DMS 273 treated with DMSO at 0.1 percent for 48 hours (cell line): ENCODE data around the gene IGSF9B.

Source experiments
- DNase-seq: peaks from one replicate; lab custom pipeline; 2025; lab: John Stamatoyannopoulos, UW

IGSF9B gene

GRCh38 chr11:133983660-133984316 lies 27.0 kb upstream of the IGSF9B start:
- DNase-seq, result no peak

GRCh38 chr11:133982876-133983275 lies 26.1 kb upstream of the IGSF9B start:
- DNase-seq, result no peak

DNA sequence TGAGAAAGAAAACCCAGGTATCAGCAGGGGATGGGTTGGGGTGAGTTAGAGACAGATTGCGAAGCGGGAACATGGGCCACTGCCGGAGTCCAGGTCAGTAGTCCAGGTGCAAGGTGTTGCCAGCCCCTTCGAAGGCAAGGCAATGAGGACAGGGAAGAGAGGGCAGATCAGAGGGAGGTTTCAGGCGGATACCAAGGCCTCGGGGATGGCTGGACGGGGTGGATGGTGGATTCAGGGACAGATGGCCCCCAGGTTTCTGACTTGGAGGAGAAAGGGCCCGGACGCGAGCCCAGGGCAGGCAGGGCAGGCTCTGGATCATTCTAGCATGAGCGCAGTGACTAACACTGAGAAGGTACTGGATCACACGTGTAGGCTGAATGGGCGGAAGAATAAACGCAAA lies 25.4 kb upstream of the IGSF9B start:
- DNase-seq, result no peak

DNA sequence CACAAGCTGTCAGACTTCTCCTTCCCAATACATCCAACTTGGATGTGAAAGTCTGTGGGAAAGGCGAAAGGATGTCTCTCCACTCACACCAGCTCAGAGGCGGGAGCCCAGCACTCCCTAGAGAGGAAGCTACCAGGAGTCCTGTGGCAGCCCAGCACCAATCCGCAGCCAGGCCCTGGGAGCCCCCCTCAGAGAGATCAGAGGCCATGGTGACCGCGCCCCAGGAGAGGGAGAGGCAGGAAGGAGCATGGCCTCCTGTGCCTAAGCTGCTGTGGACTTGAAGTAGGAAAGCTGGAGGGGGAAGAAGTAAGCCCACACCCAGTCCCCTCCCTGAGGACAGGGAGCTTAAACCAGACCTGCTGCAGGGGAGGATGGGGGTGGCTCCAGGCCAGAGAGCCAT lies 24.4 kb upstream of the IGSF9B start:
- DNase-seq, result no peak

- DNase-seq, result no peak
Observed at GRCh38 chr11:133980665-133981064, 23.9 kb upstream of the IGSF9B start.

DNA sequence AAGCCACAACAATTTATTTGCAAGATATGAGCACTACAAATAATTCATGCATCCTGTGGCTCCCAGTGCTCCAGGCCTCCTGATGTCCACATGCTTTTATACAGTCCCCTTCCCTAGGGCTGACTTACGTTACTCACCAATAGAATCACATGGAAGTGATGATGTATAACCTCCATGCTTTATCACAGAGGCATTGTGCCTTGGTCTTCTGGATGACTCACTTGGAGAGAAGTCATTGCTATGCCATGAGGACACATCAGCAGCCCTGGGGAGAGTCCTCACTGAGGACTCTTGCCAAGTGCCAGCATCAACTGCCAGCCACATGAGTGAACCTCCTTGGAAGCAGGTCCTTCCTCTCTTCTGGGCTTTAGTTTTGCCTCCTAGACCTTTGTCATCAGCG lies 22.0 kb upstream of the IGSF9B start:
- DNase-seq, result no peak

DNA sequence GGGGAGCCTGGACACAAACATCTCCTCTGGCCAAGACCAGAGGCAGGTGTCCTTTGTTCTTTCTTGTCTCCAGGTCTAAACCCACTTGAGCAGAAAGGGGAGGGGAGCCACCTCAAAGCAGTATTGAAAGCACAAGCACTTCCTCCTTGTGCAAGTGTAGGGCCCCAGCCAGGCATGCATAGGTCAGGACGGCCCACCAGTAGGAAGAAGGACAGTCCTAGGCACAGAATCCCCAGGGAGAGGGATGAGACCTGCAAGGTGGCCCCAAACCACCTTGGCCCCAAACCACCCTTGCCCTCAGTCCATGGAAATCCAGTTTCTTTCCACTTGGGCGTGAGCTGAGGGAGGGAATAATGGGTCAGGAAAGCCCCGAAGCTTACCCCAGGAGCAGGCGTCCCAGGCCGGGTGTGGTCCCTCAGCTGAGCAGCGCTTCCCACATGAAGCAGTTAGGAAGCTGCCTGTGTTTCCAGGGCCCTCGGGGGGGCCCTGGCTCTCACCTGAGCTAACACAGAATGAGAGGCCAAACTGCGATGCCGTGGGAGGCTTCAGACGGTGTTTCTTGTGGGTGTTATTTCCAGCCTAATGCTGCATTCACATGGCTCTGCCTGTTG lies 20.4 kb upstream of the IGSF9B start:
- no peak for DNase-seq

DNA sequence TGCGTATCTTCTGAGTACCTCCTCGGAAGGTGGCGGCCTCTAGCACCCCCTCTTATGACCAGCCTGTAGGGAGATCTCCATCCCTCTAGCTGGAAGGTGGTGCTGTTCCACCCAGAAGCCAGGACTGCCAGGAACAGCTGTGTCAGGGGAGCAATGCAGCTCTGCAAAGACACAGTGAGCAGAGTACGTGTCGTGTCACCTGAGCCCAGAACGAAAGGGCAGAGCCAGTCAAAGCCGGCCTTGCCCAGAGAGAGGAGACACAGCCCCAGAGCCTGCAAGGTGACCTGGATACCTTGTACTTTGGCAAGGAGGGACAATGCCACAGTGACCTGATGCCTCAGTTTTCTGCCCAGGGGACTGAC lies 18.7 kb upstream of the IGSF9B start:
- DNase-seq, result no peak

GRCh38 chr11:133974836-133975487 lies 18.2 kb upstream of the IGSF9B start:
- DNase-seq, result no peak

- no peak for DNase-seq
Observed at GRCh38 chr11:133971881-133972280, 15.1 kb upstream of the IGSF9B start.

GRCh38 chr11:133969112-133969511 lies 12.3 kb upstream of the IGSF9B start:
- DNase-seq, result no peak

- no peak for DNase-seq
Observed at GRCh38 chr11:133968300-133968699, 11.5 kb upstream of the IGSF9B start.

DNA sequence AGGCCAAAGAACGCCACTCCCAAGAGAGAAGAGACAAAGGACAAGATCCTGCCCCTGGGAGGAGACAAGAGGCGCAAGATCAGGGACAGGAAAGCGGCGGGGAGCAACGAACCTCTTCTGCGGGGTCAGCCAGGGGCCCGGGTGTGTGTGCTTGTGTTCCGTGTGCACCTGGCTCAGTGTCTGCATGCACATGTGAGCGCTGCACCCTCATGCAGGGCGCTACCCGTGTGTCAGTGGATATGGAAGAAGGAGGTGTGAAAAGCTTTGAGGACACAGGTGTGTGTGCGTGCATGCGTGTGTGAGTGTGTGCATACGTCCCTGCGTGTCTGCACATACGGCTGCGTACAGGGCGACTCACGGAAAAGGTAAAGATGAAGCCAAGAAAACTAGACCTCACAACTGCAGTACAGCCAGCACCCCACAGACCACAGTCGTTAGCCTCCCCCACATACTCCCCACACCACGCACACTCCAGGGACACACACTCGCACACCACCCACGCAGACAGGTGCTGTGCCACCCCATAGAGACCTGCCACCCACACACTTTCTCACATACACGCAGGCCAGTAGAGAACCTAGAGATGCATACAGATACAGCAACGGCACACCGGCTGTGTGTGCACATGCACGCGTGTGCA lies 11.0 kb upstream of the IGSF9B start:
- DNase-seq, result no peak

DNA sequence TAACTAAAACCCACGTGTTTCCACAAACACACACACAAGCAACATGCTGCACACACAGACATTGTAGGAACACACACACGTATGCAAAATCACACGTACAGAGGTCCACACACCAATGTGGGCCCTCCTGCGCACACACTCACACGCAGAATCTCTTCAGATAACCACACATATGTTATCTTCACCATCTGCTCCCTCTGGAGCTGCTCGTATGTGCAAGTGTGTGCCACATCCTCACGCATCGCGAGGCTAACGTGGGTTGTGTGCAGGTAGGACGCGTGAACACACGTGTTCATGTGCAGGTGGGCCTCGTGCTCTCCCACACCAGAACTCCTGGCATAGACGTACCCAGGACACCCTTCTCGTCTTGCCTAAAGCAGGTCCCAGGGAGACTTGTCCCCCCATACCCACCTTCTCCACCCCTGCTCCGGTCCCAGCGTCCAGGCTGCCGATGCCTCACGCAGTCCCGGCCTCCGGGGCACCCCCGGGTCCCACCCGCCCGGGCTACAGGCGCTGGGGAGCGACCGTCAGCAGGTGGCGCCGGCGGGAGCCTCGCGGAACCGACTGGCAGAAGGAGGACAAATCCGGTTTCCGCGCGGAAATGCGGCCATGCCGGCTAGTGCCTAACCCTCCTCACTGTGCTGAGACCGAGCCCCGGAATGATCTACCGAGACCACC lies 10.3 kb upstream of the IGSF9B start:
- DNase-seq, result no peak

DNA sequence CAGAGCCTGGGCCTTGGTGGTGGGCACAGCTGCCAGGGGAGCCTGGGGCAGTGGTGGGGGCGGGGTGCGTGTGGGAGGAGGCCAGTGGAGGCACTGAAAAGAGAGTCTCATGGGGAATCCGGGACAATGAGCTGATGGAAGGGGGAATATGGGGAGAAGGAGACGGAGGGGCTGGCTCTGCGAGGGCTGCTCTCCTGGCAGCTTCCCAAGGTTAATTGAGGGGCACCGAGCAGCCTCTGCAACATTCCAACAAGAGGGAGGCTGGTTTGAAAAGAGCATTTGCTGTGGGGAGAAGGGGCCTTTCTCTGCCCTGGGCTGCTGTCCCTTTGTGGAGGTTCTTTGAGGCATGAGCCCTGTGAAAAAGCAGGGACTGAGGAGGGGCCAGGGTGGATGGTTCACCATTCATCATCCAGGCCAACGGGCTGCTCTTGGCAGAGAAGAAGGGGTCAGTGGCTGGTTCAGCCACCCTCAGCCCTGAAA lies 9.4 kb upstream of the IGSF9B start:
- no peak for DNase-seq

GRCh38 chr11:133965031-133965601 lies 8.3 kb upstream of the IGSF9B start:
- no peak for DNase-seq

DNA sequence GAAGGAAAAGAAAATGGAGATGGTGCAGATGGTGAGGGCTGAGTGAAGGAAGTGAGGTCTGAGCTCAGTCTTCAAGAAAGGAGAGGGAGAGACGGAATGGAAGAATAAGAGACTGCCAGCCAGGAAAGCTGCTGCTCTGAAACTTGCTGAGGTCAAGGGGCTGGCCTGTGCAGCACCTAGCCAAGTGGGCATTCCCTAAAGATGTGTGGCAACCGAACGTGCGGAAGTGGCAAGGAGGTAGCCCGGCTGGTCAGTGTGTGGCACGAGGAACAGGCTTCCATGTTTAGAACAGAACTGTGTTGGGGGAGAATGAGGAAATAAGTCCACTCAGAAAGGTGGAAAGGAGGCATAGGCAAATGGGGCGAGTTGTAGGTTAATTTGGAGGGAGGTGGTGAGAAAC lies 7.6 kb upstream of the IGSF9B start:
- DNase-seq, result no peak

DNA sequence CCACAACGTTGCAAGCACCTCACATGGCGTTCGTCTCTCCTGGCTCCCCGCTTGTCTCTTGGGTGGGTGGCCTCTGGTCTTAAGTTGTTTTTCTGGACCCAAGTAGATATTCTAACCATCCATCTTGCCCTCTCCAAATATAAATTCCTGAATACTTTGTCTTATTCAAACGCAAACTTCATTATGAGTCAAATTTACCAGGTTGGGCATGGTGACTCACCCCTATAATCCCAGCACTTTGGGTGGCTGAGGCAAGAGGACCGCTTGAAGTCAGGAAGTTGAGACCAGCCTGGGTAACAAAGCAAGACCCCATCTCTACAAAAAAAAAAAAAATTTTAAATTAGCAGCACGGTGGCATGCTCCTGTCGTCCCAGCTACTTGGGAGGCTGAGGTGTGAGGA lies 5.1 kb upstream of the IGSF9B start:
- DNase-seq, result no peak

- no peak for DNase-seq
Observed at GRCh38 chr11:133957900-133958299, 1.1 kb upstream of the IGSF9B start.

DNA sequence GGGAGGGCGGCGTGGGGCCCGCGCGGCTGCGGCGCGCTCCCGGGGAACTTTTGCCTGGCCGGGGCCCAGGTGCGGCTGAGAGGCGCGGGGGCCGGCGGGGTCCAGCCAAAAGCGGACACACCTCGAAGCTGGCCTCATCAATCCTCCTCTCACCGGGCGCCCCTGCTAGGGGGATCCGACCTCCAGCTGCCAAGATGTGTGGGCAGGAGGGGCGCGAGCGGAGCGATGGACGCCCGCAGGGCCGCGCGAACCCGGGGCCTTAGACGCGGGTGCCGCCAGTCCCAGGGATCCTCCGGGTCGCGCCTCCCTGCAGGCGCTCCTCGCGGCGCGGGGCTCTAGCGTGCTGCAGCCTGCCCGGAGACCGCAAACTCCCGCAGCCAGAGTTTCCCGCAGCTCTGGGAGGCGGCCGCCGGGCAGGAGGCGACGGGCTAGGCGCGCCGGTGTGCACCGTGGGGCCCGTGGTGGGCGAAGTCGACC lies 785 bp downstream of the IGSF9B start:
- DNase-seq, result no peak

DNA sequence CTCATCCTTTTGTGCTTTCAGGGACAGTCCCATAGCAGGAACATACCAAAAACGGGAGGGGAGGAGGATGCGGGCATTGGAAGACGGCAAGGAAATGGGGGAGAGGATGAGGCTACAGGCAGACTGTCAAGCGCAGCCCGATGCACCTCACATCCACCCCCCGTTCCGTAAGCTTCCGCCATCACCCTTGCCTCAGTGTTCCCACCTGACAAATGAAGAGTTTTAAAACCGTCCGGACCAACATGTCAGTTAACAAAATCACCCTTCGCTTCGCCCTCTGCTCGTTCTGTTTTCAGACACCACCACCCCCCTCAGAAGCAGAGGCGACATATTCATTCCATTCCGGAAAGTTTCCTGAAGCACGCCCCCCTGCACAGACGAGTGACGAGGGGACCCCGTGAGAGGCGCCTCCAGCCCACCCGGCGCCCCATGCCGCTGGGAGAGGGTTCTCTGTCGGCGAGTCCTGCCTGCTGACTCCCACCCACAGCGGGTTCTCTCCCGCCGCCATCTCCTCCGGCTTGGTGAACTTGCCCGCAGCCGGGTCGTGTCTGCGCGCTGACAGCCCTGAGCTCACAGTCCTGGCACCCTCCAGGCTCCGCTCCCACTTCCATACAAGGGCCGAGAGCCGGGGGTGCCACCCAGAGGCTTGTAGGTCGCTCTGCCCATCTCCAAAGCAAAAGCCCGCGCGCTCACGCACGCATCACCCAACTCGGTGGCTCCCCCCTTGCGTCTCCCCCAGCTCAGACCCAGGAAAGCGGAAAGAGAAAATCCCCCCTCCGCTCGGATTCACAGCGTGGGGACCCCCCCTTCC lies 1.5 kb downstream of the IGSF9B start:
- DNase-seq, result no peak
